ENCODE results near the gene MAN1A2. TPM values are rescaled to one million over a fixed set of nuclear protein-coding genes. Genes with fewer than 3 reads are reported as not detected.

The MAN1A2 gene
- total RNA-seq, 1 experiment from 2014 or later: 21.1 TPM

GRCh38 chr1:117365350-117366176, 1.7 kb upstream of the MAN1A2 start:
- TF ChIP-seq EZH2phosphoT487 (IDR thresholded peaks at IDR 0.05; ENCODE audit: borderline replicate concordance, low read length): no peak
- TF ChIP-seq CTCF (conservative IDR thresholded peaks at IDR 0.05; ENCODE audit: low read depth, low read length): no peak
- no peak for TF ChIP-seq EZH2 (IDR thresholded peaks at IDR 0.05; ENCODE audit: low read length, unreplicated experiment)
- POLR2A ChIA-PET (ENCODE audit: unreplicated experiment): no interaction called here
- H3K9me3 ChIP-seq (ENCODE audit: low read length): no peaks in the 10 kb centered on the region
- no peak overlapping the region for H3K27ac ChIP-seq (ENCODE audit: low read length)
- peak overlapping the region; percentile 81 for H3K9ac ChIP-seq (ENCODE audit: low read length)
- H4K20me1 ChIP-seq (ENCODE audit: low read length): peaks cover 16% of the 10 kb centered on the region
- intact Hi-C loops (cut with micrococcal nuclease): loop anchor here (1.0 to 10.0 kb wide), 4 partner anchors 19 to 562 kb away; partner anchors contain the start of genes GDAP2, TENT5C and WDR3
- no TSS peak for BruUV-seq (replicated peaks)
- peaks cover 46% of the 10 kb centered on the region for H3K79me2 ChIP-seq (ENCODE audit: low read length)
- peak overlapping the region; percentile 91 for H3K4me3 ChIP-seq (ENCODE audit: low read length)
- no peaks in the 10 kb centered on the region for H3K9me2 ChIP-seq (replicated peaks; ENCODE audit: low read length)
- H2AFZ ChIP-seq (ENCODE audit: low read length): peak overlapping the region; percentile 89
- DNase-seq (peak; percentile 16), ATAC-seq (no peak)
- CTCF ChIA-PET: no interaction called here
- no peaks in the 10 kb centered on the region for H3K27me3 ChIP-seq (ENCODE audit: low read length)
- peaks cover 25% of the 10 kb centered on the region for H3K4me1 ChIP-seq (ENCODE audit: insufficient read depth, low read length)
- H3F3A ChIP-seq (ENCODE audit: low read length, unreplicated experiment): no peaks in the 10 kb centered on the region
- no peaks in the 10 kb centered on the region for H3K36me3 ChIP-seq (ENCODE audit: low read depth, low read length)
- peak overlapping the region; percentile 88 for H3K4me2 ChIP-seq (ENCODE audit: low read length)

- Histone ChIP-seq H3K4me2 (ENCODE audit: low read length) (peak overlapping the region; percentile 88), H3K4me1 (ENCODE audit: insufficient read depth, low read length) (peaks cover 33% of the 10 kb centered on the region), H3K9me3 (ENCODE audit: low read length) (no peaks in the 10 kb centered on the region), H3K4me3 (ENCODE audit: low read length) (peak overlapping the region; percentile 91), H2AFZ (ENCODE audit: low read length) (peak overlapping the region; percentile 89), H3F3A (ENCODE audit: low read length, unreplicated experiment) (no peaks in the 10 kb centered on the region), H3K36me3 (ENCODE audit: low read depth, low read length) (no peaks in the 10 kb centered on the region), H3K9ac (ENCODE audit: low read length) (peak overlapping the region; percentile 81), H3K9me2 (replicated peaks; ENCODE audit: low read length) (no peaks in the 10 kb centered on the region), H4K20me1 (ENCODE audit: low read length) (peaks cover 23% of the 10 kb centered on the region), H3K27ac (ENCODE audit: low read length) (peak overlapping the region; percentile 58), H3K27me3 (ENCODE audit: low read length) (no peaks in the 10 kb centered on the region), H3K79me2 (ENCODE audit: low read length) (peaks cover 54% of the 10 kb centered on the region)
- CTCF ChIA-PET: no interaction called here
- peak; percentile 60 for ATAC-seq
- peak; percentile 78 for DNase-seq
- POLR2A ChIA-PET (ENCODE audit: unreplicated experiment): interaction anchor here (0.6 to 1.0 kb wide), 5 partner anchors 24 to 182 kb away, joined by 4 to 21 read pairs (median 6); no protein-coding TSS in a partner anchor
- intact Hi-C loops (cut with micrococcal nuclease): loop anchor here (1.0 to 10.0 kb wide), 4 partner anchors 20 to 561 kb away; partner anchors contain the start of genes GDAP2, TENT5C and WDR3
- BruUV-seq (replicated peaks): TSS peak; percentile 87
- TF ChIP-seq EZH2phosphoT487 (IDR thresholded peaks at IDR 0.05; ENCODE audit: borderline replicate concordance, low read length) (no peak), EZH2 (IDR thresholded peaks at IDR 0.05; ENCODE audit: low read length, unreplicated experiment) (no peak)
These were observed 838 bp upstream of the MAN1A2 start for GRCh38 chr1:117366177-117367045.
